ENCODE measurements around the gene CCNY. TPM values are rescaled to one million over a fixed set of nuclear protein-coding genes. Genes with fewer than 3 reads are reported as not detected.

CCNY gene
- total RNA-seq, 2 donors from 2014 or later = 31.6 to 54.0 TPM

DNA sequence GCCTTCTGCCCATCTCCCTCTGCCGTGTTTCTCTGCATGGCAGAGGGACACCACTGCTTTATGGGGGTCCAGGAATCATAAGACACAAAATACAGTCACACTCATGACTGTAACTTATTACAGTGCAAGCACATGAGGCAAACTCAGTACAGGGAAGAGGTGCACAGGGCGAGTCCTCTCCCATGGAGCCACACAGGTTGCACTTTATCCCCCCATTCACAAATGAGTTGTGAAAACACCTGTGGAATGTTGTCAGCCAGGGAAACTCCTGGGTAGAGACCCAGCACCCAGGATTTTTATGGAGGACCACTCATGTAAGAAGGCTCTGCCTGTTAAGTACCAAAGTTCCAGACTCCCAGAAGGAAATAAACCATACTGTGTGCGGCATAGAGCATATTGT is 161.6 kb downstream of the CCNY start:
- intact Hi-C loops (cut with DNase I) = no loop called here
- WGBS = 100% methylated on average over 3 of the region's 3 CpGs
- H3K27me3 ChIP-seq (replicated peaks; ENCODE audit: insufficient read depth) = no peaks in the 10 kb centered on the region
- TF ChIP-seq POLR2A (IDR thresholded peaks at IDR 0.05) (no peak), POLR2AphosphoS5 (IDR thresholded peaks at IDR 0.05) (no peak)
- TF ChIP-seq, protein P1, sequence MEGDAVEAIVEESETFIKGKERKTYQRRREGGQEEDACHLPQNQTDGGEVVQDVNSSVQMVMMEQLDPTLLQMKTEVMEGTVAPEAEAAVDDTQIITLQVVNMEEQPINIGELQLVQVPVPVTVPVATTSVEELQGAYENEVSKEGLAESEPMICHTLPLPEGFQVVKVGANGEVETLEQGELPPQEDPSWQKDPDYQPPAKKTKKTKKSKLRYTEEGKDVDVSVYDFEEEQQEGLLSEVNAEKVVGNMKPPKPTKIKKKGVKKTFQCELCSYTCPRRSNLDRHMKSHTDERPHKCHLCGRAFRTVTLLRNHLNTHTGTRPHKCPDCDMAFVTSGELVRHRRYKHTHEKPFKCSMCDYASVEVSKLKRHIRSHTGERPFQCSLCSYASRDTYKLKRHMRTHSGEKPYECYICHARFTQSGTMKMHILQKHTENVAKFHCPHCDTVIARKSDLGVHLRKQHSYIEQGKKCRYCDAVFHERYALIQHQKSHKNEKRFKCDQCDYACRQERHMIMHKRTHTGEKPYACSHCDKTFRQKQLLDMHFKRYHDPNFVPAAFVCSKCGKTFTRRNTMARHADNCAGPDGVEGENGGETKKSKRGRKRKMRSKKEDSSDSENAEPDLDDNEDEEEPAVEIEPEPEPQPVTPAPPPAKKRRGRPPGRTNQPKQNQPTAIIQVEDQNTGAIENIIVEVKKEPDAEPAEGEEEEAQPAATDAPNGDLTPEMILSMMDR (IDR thresholded peaks at IDR 0.05) = no peak
- DNase-seq (ENCODE audit: low spot score) = no peak
- no peak overlapping the region for H3K27ac ChIP-seq
- no peak overlapping the region for H3K4me3 ChIP-seq
- H3K9me3 ChIP-seq = no peaks in the 10 kb centered on the region
- H3K36me3 ChIP-seq = no peaks in the 10 kb centered on the region
- H3K4me1 ChIP-seq (replicated peaks) = peaks cover 5% of the 10 kb centered on the region

DNA sequence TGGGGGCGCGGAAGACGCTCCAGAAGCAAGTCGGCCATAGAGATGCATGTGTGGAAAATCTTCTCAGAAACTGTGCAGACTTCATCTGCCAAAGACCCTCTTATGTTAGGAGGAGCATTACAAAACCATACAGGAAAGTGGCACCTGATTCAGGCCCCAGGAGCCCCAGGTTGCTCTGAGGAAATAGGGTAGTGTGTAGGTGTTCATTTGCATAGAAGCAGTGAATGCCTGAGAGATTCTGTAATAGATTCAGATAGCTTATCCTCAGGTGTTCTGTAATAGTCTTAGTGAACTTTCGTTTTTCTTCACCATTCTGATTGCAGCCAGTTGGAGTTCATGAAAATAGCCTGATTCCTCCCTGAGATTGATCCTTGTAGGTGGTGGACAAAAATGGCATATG is 162.4 kb downstream of the CCNY start:
- WGBS = 96% methylated on average over 5 of the region's 5 CpGs
- H3K4me1 ChIP-seq (replicated peaks) = peaks cover 2% of the 10 kb centered on the region
- H3K4me3 ChIP-seq = no peak overlapping the region
- no peaks in the 10 kb centered on the region for H3K27me3 ChIP-seq (replicated peaks; ENCODE audit: insufficient read depth)
- TF ChIP-seq POLR2AphosphoS5 (IDR thresholded peaks at IDR 0.05) (no peak), POLR2A (IDR thresholded peaks at IDR 0.05) (no peak)
- TF ChIP-seq, protein P1 (IDR thresholded peaks at IDR 0.05) = no peak
- no peak overlapping the region for H3K27ac ChIP-seq
- intact Hi-C loops (cut with DNase I) = no loop called here
- DNase-seq (ENCODE audit: low spot score) = no peak
- no peaks in the 10 kb centered on the region for H3K9me3 ChIP-seq
- no peaks in the 10 kb centered on the region for H3K36me3 ChIP-seq

DNA sequence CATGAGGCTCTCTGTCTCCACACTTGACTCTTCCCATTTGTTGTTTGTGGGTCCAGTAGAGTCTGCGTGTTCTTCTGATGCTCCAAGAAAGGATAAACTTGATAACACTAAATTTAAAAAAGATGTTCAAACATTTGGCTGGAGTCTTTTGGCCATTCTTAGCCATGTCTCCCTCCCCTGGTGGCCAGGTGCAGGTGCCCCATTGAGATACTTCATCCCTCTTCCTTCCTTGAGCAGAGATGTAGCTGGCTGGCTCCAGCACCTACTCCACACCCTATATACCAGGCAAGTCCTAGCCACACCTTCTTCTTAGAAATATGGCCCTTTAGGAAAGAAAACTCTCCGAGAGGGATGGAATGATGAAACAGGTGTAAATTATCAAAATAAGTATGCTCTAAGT is 165.6 kb downstream of the CCNY start:
- no peaks in the 10 kb centered on the region for H3K36me3 ChIP-seq
- no peak overlapping the region for H3K27ac ChIP-seq
- TF ChIP-seq POLR2AphosphoS5 (IDR thresholded peaks at IDR 0.05) = no peak
- TF ChIP-seq, protein P1 (IDR thresholded peaks at IDR 0.05) = no peak
- no peak for TF ChIP-seq POLR2A (IDR thresholded peaks at IDR 0.05)
- intact Hi-C loops (cut with DNase I) = no loop called here
- no peaks in the 10 kb centered on the region for H3K9me3 ChIP-seq
- no peaks in the 10 kb centered on the region for H3K4me1 ChIP-seq (replicated peaks)
- no peak overlapping the region for H3K4me3 ChIP-seq
- H3K27me3 ChIP-seq (replicated peaks; ENCODE audit: insufficient read depth) = no peaks in the 10 kb centered on the region
- DNase-seq (ENCODE audit: low spot score) = no peak
- 95% methylated on average over 2 of the region's 2 CpGs for WGBS

DNA sequence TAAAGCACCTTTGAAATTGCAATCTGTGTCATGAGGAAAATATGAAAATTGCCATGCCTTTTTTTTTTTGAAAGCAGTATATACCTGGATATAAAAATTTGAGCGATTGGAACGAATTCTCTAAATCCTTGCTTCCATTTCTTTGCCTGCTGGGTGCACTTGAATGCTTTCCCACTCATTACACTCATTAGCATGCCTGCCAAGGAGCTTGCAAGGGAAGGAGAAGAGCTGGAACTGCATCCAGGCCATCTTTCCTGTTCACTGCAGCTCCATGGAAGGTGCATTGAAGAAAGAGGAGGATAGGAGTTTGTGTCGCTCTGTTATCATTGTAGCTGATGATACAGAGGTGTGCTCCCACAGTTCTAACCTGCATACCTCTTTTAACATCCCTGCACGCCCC is 166.4 kb downstream of the CCNY start:
- Histone ChIP-seq H3K4me1 (replicated peaks) (no peaks in the 10 kb centered on the region), H3K27me3 (replicated peaks; ENCODE audit: insufficient read depth) (no peaks in the 10 kb centered on the region), H3K36me3 (no peaks in the 10 kb centered on the region), H3K9me3 (no peaks in the 10 kb centered on the region), H3K27ac (no peak overlapping the region), H3K4me3 (no peak overlapping the region)
- 94% methylated on average over 4 of the region's 4 CpGs for WGBS
- no peak for DNase-seq (ENCODE audit: low spot score)
- intact Hi-C loops (cut with DNase I) = no loop called here
- no peak for TF ChIP-seq POLR2A (IDR thresholded peaks at IDR 0.05)
- no peak for TF ChIP-seq POLR2AphosphoS5 (IDR thresholded peaks at IDR 0.05)
- TF ChIP-seq, protein P1 (IDR thresholded peaks at IDR 0.05) = no peak

DNA sequence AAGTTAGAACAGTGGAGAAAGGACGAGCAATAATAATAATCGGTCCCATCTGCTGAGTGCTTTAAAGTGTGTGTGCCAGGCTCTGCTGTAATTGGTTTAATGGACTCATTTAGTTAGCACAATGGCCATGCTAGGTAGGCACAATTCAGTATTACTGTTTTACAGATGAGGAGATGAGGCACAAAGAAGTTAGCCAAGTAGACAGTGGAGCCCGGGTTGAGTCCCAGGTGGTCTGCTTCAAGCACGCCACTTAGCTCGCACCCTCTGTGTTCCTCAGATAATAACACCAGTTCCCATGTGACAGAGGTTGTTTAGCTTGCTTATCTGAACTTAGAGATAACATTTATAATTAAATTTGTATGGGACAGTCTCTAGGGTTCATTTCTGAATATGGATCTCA is 167.3 kb downstream of the CCNY start:
- Histone ChIP-seq H3K4me3 (no peak overlapping the region), H3K4me1 (replicated peaks) (no peaks in the 10 kb centered on the region), H3K9me3 (no peaks in the 10 kb centered on the region), H3K27ac (no peak overlapping the region), H3K27me3 (replicated peaks; ENCODE audit: insufficient read depth) (no peaks in the 10 kb centered on the region), H3K36me3 (no peaks in the 10 kb centered on the region)
- 76% methylated on average over 5 of the region's 5 CpGs for WGBS
- intact Hi-C loops (cut with DNase I) = no loop called here
- TF ChIP-seq POLR2A (IDR thresholded peaks at IDR 0.05) (no peak), POLR2AphosphoS5 (IDR thresholded peaks at IDR 0.05) (no peak)
- TF ChIP-seq, protein P1 (IDR thresholded peaks at IDR 0.05) = no peak
- no peak for DNase-seq (ENCODE audit: low spot score)

All from prostate gland (tissue), 2 donors.